ENCODE data around the gene NYNRIN. TPM values are rescaled to one million over a fixed set of nuclear protein-coding genes. Genes with fewer than 3 reads are reported as not detected.

Gene NYNRIN
- polyA plus RNA-seq, 1 donor from 2014 or later = 5.7 TPM

GRCh38 chr14:24367514-24368211 lies 31.1 kb upstream of the NYNRIN start, which contains the start of gene NFATC4:
TSS of gene NFATC4 (plus strand) at chr14:24368184. CDS start at chr14:24368341, 157 bp downstream.
- Histone ChIP-seq H3K9me3 (ENCODE audit: low read length) (no peaks in the 10 kb centered on the region), H3K9ac (ENCODE audit: low read length) (peak within 1 kb of the TSS; percentile 56), H3F3A (ENCODE audit: insufficient read depth, low read length, poor library complexity, severe bottlenecking) (no peaks in the 10 kb centered on the region), H3K36me3 (ENCODE audit: insufficient read depth, low read length) (no peaks in the 10 kb centered on the region), H3K27ac (ENCODE audit: low read length) (no peak within 1 kb of the TSS), H3K9me2 (ENCODE audit: insufficient read depth, low read length) (no peaks in the 10 kb centered on the region), H3K4me2 (ENCODE audit: low read length) (peak within 1 kb of the TSS; percentile 35), H3K4me3 (ENCODE audit: low read length) (peak within 1 kb of the TSS; percentile 61), H2AFZ (ENCODE audit: low read depth, low read length) (peak within 1 kb of the TSS; percentile 40), H3K27me3 (ENCODE audit: insufficient read depth, low read depth, low read length) (peaks cover 23% of the 10 kb centered on the region), H3K79me2 (replicated peaks; ENCODE audit: insufficient read depth, low read length) (no peaks in the 10 kb centered on the region), H4K20me1 (ENCODE audit: insufficient read depth) (no peaks in the 10 kb centered on the region)
- TF ChIP-seq TAF1 (IDR thresholded peaks at IDR 0.05; ENCODE audit: low read depth) = no peak
- TF ChIP-seq RAD21 (conservative IDR thresholded peaks at IDR 0.05) = no peak
- TF ChIP-seq POLR2AphosphoS5 (IDR thresholded peaks at IDR 0.05) = no peak
- no peak for TF ChIP-seq EZH2 (IDR thresholded peaks at IDR 0.05; ENCODE audit: borderline replicate concordance, insufficient read depth, low read length, poor library complexity, severe bottlenecking)
- no peak for TF ChIP-seq MXI1 (conservative IDR thresholded peaks at IDR 0.05; ENCODE audit: poor library complexity, severe bottlenecking)
- TF ChIP-seq EP300 (conservative IDR thresholded peaks at IDR 0.05; ENCODE audit: poor library complexity, severe bottlenecking) = no peak
- no peak for TF ChIP-seq CTCF (IDR thresholded peaks at IDR 0.05; ENCODE audit: poor library complexity, severe bottlenecking)
- TF ChIP-seq SMC3 (conservative IDR thresholded peaks at IDR 0.05; ENCODE audit: poor library complexity) = no peak
- TF ChIP-seq REST (IDR thresholded peaks at IDR 0.05; ENCODE audit: borderline replicate concordance) = no peak

- no peaks in the 10 kb centered on the region for H3K9me3 ChIP-seq (ENCODE audit: low read length)
- TF ChIP-seq REST (IDR thresholded peaks at IDR 0.05; ENCODE audit: borderline replicate concordance) = no peak
- no peak for TF ChIP-seq MXI1 (conservative IDR thresholded peaks at IDR 0.05; ENCODE audit: poor library complexity, severe bottlenecking)
- TF ChIP-seq EP300 (conservative IDR thresholded peaks at IDR 0.05; ENCODE audit: poor library complexity, severe bottlenecking) = no peak
- no peak for TF ChIP-seq CTCF (IDR thresholded peaks at IDR 0.05; ENCODE audit: poor library complexity, severe bottlenecking)
- no peak for TF ChIP-seq SMC3 (conservative IDR thresholded peaks at IDR 0.05; ENCODE audit: poor library complexity)
- no peak overlapping the region for H3K27ac ChIP-seq (ENCODE audit: low read length)
- no peaks in the 10 kb centered on the region for H4K20me1 ChIP-seq (ENCODE audit: insufficient read depth)
- no peak overlapping the region for H2AFZ ChIP-seq (ENCODE audit: low read depth, low read length)
- peak overlapping the region; percentile 61 for H3K4me3 ChIP-seq (ENCODE audit: low read length)
- H3F3A ChIP-seq (ENCODE audit: insufficient read depth, low read length, poor library complexity, severe bottlenecking) = no peaks in the 10 kb centered on the region
- H3K9ac ChIP-seq (ENCODE audit: low read length) = peak overlapping the region; percentile 56
- no peaks in the 10 kb centered on the region for H3K9me2 ChIP-seq (ENCODE audit: insufficient read depth, low read length)
- H3K27me3 ChIP-seq (ENCODE audit: insufficient read depth, low read depth, low read length) = peaks cover 23% of the 10 kb centered on the region
- H3K4me2 ChIP-seq (ENCODE audit: low read length) = no peak overlapping the region
- H3K79me2 ChIP-seq (replicated peaks; ENCODE audit: insufficient read depth, low read length) = no peaks in the 10 kb centered on the region
- H3K36me3 ChIP-seq (ENCODE audit: insufficient read depth, low read length) = no peaks in the 10 kb centered on the region
These were observed 30.6 kb upstream of the NYNRIN start for GRCh38 chr14:24368212-24368561.

Data from neural cell (in vitro differentiated cells).